HG03135 (cell line): ENCODE measurements around the gene ABCF2.
A peak's percentile ranks its signal among the peaks of the same experiment; 100 is the strongest.

Experiments
- ATAC-seq: cut with Tn5 transposase; IDR thresholded peaks from one replicate; pipeline ENCODE4 v1.9.1; 2021; ENCODE audit warnings: mild to moderate bottlenecking, moderate library complexity; ENCODE audit not compliant: unreplicated experiment

ABCF2 gene

GRCh38 chr7:151226875-151227782, at the start of gene ABCF2:
Gene ABCF2 (minus strand): TSS chr7:151227205. CDS start chr7:151226458, 747 bp downstream.
- peak; percentile 99 for ATAC-seq

GRCh38 chr7:151275813-151276577, 49.0 kb upstream of the ABCF2 start:
- no peak for ATAC-seq

- ATAC-seq: no peak
Measured at GRCh38 chr7:151274936-151275812, 48.2 kb upstream of the ABCF2 start.

GRCh38 chr7:151274396-151274795, 47.4 kb upstream of the ABCF2 start:
- ATAC-seq: no peak

- ATAC-seq: no peak
Measured at GRCh38 chr7:151273651-151274390, 46.8 kb upstream of the ABCF2 start.

GRCh38 chr7:151272877-151273276, 45.9 kb upstream of the ABCF2 start:
- ATAC-seq: no peak

GRCh38 chr7:151272405-151272804, 45.4 kb upstream of the ABCF2 start:
- ATAC-seq: no peak

GRCh38 chr7:151271699-151272355, 44.8 kb upstream of the ABCF2 start:
- no peak for ATAC-seq

GRCh38 chr7:151269511-151269910, 42.5 kb upstream of the ABCF2 start:
- no peak for ATAC-seq

GRCh38 chr7:151265351-151265931, 38.4 kb upstream of the ABCF2 start:
- no peak for ATAC-seq

- no peak for ATAC-seq
Measured at GRCh38 chr7:151264615-151265014, 37.6 kb upstream of the ABCF2 start.

- no peak for ATAC-seq
Measured at GRCh38 chr7:151261529-151261928, 34.5 kb upstream of the ABCF2 start.

GRCh38 chr7:151260883-151261282, 33.9 kb upstream of the ABCF2 start:
- ATAC-seq: no peak

- ATAC-seq: no peak
Measured at GRCh38 chr7:151260471-151260870, 33.5 kb upstream of the ABCF2 start.

GRCh38 chr7:151257990-151258389, 31.0 kb upstream of the ABCF2 start:
- no peak for ATAC-seq

- no peak for ATAC-seq
Measured at GRCh38 chr7:151256410-151257045, 29.5 kb upstream of the ABCF2 start.

GRCh38 chr7:151255390-151255789, 28.4 kb upstream of the ABCF2 start:
- ATAC-seq: no peak

- no peak for ATAC-seq
Measured at GRCh38 chr7:151254851-151255250, 27.8 kb upstream of the ABCF2 start.

- no peak for ATAC-seq
Measured at GRCh38 chr7:151254316-151254715, 27.3 kb upstream of the ABCF2 start.
